ENCODE results near the gene COG3.

GRCh38 chr13:45487604-45488003, 22.9 kb downstream of the COG3 start:
- TF ChIP-seq CTCF (IDR thresholded peaks at IDR 0.05) (no peak), POLR2A (IDR thresholded peaks at IDR 0.05) (no peak), EP300 (IDR thresholded peaks at IDR 0.05) (no peak)
